Prostate gland (tissue), 2 donors: ENCODE data around the gene PFKP.

Source experiments
- CTCF ChIP-seq, 4 experiments: fragments of 200-600 bp in 2 of 4; fragments of 450-650 bp in 2 of 4; sonication (generic) in 2 of 4; IDR thresholded peaks; 1 replicate in 3 of 4; 2 replicates in 1 of 4; pipeline ENCODE4 v1.5.1; 2016 to 2019; ENCODE audit warnings: antibody characterized with exemption in 4 of 4, mild to moderate bottlenecking in 2 of 4, moderate library complexity in 2 of 4
- POLR2A ChIP-seq: fragments of 450-650 bp; IDR thresholded peaks from one replicate; pipeline ENCODE4 v1.6.1; 2016; ENCODE audit warnings: antibody characterized with exemption, mild to moderate bottlenecking
- POLR2AphosphoS5 ChIP-seq: sonication (generic); formaldehyde crosslinking; IDR thresholded peaks from one replicate; pipeline ENCODE4 v1.6.1; 2017; ENCODE audit warnings: antibody characterized with exemption

DNA sequence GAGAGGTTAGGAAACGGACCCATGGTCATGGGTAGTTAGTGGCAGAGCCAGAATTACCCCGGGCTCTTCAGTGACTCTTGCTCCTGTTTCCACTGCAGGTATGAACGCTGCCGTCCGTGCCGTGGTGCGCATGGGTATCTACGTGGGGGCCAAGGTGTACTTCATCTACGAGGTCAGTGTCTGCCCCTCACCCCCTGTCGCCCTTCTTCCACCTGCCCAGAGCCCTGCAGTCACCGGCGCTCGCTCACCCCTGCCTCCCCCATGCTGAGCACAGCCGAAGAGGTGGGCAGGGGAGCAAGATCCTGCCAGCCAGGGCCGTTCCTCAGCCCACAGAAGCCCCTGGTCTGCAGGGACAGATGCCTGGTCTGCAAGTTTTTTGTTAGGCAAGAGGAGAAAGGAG, 14.9 kb downstream of the PFKP start:
- no peak for TF ChIP-seq CTCF (IDR thresholded peaks at IDR 0.05)
- no peak for TF ChIP-seq POLR2AphosphoS5
- no peak for TF ChIP-seq POLR2A
